GM21526 (cell line): ENCODE measurements around the gene AP3M1.
"Not testable (repeated sequence)": the region's sequence is repeated elsewhere in the genome, so short reads cannot be mapped to it uniquely, and the experiment has no call there.

Experiments
- ATAC-seq: cut with Tn5 transposase; IDR thresholded peaks from one replicate; pipeline ENCODE4 v1.9.1; 2021; ENCODE audit warnings: moderate library complexity; ENCODE audit not compliant: unreplicated experiment, low FRiP score

AP3M1 gene

GRCh38 chr10:74163319-74164068, 12.9 kb upstream of the AP3M1 start:
- ATAC-seq = no peak

- no peak for ATAC-seq
These were observed 9.4 kb upstream of the AP3M1 start for GRCh38 chr10:74160013-74160412.

- ATAC-seq = no peak
These were observed 6.3 kb upstream of the AP3M1 start for GRCh38 chr10:74156919-74157289.

GRCh38 chr10:74153676-74154075, 3.0 kb upstream of the AP3M1 start:
- no peak for ATAC-seq

GRCh38 chr10:74153123-74153522, 2.5 kb upstream of the AP3M1 start:
- no peak for ATAC-seq

GRCh38 chr10:74151879-74152722, 1.5 kb upstream of the AP3M1 start:
- no peak for ATAC-seq

- ATAC-seq = peak; percentile 71
These were observed 606 bp upstream of the AP3M1 start, which contains the start of gene ADK for GRCh38 chr10:74150990-74151878. TSS of gene ADK (plus strand) at chr10:74151221. CDS start at chr10:74151279, 58 bp downstream.

GRCh38 chr10:74146980-74147379, 3.6 kb downstream of the AP3M1 start:
- ATAC-seq = not testable (repeated sequence)

- ATAC-seq = no peak
These were observed 5.5 kb downstream of the AP3M1 start for GRCh38 chr10:74145133-74145532.

GRCh38 chr10:74140553-74140952, 10.1 kb downstream of the AP3M1 start:
- ATAC-seq = no peak

- no peak for ATAC-seq
These were observed 10.6 kb downstream of the AP3M1 start for GRCh38 chr10:74139981-74140380.

GRCh38 chr10:74138596-74138995, 12.0 kb downstream of the AP3M1 start:
- not testable (repeated sequence) for ATAC-seq

GRCh38 chr10:74137992-74138391, 12.6 kb downstream of the AP3M1 start:
- no peak for ATAC-seq

- no peak for ATAC-seq
These were observed 15.2 kb downstream of the AP3M1 start for GRCh38 chr10:74135452-74135851.

GRCh38 chr10:74133923-74134820, 16.5 kb downstream of the AP3M1 start:
- ATAC-seq = no peak

- no peak for ATAC-seq
These were observed 27.5 kb downstream of the AP3M1 start for GRCh38 chr10:74123081-74123480.

- no peak for ATAC-seq
These were observed 28.6 kb downstream of the AP3M1 start for GRCh38 chr10:74122060-74122459.

GRCh38 chr10:74121368-74121767, 29.3 kb downstream of the AP3M1 start:
- ATAC-seq = no peak

GRCh38 chr10:74120911-74121310, 29.7 kb downstream of the AP3M1 start:
- ATAC-seq = no peak

- no peak for ATAC-seq
These were observed 31.8 kb downstream of the AP3M1 start for GRCh38 chr10:74118804-74119203.
